Small intestine (tissue), 4 donors: ENCODE measurements around the gene KIRREL1. TPM values are rescaled to one million over a fixed set of nuclear protein-coding genes. Genes with fewer than 3 reads are reported as not detected.

Experiments used
- polyA plus RNA-seq, 4 donors: library from polyadenylated mRNA; stranded (reverse) in 3 of 4; unstranded in 1 of 4; fragments of 200-250 nt in 3 of 4; fragments of 120-200 nt in 1 of 4; gene quantifications; one replicate each; pipeline versions ENCODE4 v1.2.1 to v1.2.3, GENCODE V29; 2013
- donor health status: healthy with polysubstance abuse.
- donor health status: Bipolar disorder and iron deficiency.
- donor health status: healthy.

Gene KIRREL1
- polyA plus RNA-seq, 4 donors = 0.22 to 15.3 (median 4.9) TPM

Other genes starting within 250 kb of the KIRREL1 start
- gene FCRL2, start 216.5 kb upstream of the KIRREL1 start, polyA plus RNA-seq = 1 to 10 TPM in 1 of 4 donors, under 1 TPM in 2, not detected in 1; 0.56 to 1.1 (median 0.88) TPM
- gene FCRL1, start 173.5 kb upstream of the KIRREL1 start, polyA plus RNA-seq = under 1 TPM in 2 of 4 donors, not detected in 2; 0.24 to 1.00 TPM
- gene CD5L, start 151.8 kb upstream of the KIRREL1 start, polyA plus RNA-seq = under 1 TPM in 1 of 4 donors, not detected in 3; 0.03 TPM
- gene CD1D, start 187.2 kb downstream of the KIRREL1 start, polyA plus RNA-seq = 10 to 100 TPM in 1 of 4 donors, 1 to 10 TPM in 3; 5.9 to 15.0 (median 8.7) TPM